ENCODE measurements around the gene VEPH1. TPM values are rescaled to one million over a fixed set of nuclear protein-coding genes. Genes with fewer than 3 reads are reported as not detected.

The VEPH1 gene
- total and polyA plus RNA-seq, 12 donors: 0.07 to 0.85 (median 0.56) TPM; not detected in 5

DNA sequence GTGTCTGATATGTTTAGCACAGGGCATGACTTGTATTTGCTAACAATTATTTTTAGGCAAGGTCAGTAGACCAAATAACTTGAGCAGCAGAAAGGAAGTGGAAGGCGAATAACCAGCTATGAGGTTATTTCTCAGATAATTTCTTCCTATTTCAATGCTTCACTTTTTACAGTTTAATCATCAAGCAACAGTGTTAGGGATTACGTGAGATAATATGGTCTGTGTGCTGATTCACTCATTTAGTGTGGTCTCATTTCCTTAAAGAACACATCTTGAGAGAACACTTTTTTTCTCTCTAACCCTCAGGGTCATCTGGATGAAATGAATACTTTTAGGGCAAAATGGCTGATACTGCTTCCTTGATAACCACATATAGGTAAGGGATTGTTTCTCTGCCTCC is 217.2 kb downstream of the VEPH1 start:
- Histone ChIP-seq H3K4me3 (no peak overlapping the region), H3K27ac (no peak overlapping the region), H3K27me3 (no peaks in the 10 kb centered on the region), H3K9me3 (no peaks in the 10 kb centered on the region), H3K36me3 (no peaks in the 10 kb centered on the region), H3K4me1 (peaks cover 0 to 17% (median 0%) of the 10 kb centered on the region in 9 donors)
- no peak for DNase-seq
- TF ChIP-seq, protein P1, sequence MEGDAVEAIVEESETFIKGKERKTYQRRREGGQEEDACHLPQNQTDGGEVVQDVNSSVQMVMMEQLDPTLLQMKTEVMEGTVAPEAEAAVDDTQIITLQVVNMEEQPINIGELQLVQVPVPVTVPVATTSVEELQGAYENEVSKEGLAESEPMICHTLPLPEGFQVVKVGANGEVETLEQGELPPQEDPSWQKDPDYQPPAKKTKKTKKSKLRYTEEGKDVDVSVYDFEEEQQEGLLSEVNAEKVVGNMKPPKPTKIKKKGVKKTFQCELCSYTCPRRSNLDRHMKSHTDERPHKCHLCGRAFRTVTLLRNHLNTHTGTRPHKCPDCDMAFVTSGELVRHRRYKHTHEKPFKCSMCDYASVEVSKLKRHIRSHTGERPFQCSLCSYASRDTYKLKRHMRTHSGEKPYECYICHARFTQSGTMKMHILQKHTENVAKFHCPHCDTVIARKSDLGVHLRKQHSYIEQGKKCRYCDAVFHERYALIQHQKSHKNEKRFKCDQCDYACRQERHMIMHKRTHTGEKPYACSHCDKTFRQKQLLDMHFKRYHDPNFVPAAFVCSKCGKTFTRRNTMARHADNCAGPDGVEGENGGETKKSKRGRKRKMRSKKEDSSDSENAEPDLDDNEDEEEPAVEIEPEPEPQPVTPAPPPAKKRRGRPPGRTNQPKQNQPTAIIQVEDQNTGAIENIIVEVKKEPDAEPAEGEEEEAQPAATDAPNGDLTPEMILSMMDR (IDR thresholded peaks at IDR 0.05): no peak
- 75 to 77% methylated on average over 2 of the region's 2 CpGs for WGBS, 2 donors
- intact Hi-C loops (cut with DNase I): no loop called here
- no peak for ATAC-seq

- H3K27ac ChIP-seq: no peak overlapping the region
- peaks cover 0 to 17% (median 2%) of the 10 kb centered on the region in 9 donors for H3K4me1 ChIP-seq
Measured at GRCh38 chr3:157285141-157285540, 218.1 kb downstream of the VEPH1 start.

DNA sequence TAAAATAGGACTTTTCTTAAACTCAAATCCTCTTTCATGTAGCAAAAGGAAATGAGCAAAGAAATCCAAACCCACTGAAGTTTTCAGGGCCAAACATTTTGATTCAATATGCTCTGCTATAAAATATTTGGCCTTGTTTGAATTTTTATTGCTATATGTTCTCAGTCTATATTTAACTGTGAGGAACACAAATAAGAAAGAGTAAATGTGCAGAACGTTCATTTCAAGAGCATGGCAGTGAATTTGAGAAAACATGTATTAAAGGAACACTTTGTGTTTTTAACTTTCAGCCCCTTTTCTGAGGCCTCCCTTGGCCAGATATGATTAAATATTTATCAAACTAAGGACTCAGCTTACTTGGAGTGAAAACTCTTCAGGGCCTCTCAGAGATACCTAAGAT is 218.5 kb downstream of the VEPH1 start:
- TF ChIP-seq, protein P1 (IDR thresholded peaks at IDR 0.05): no peak
- H3K27me3 ChIP-seq: no peaks in the 10 kb centered on the region
- DNase-seq (no peak), ATAC-seq (no peak)
- intact Hi-C loops (cut with DNase I): no loop called here
- H3K36me3 ChIP-seq: no peaks in the 10 kb centered on the region
- H3K9me3 ChIP-seq: no peaks in the 10 kb centered on the region
- no peak overlapping the region for H3K4me3 ChIP-seq
- no peak overlapping the region for H3K27ac ChIP-seq
- 41 to 60% methylated on average over 1 of the region's 1 CpG for WGBS, 2 donors
- peaks cover 0 to 17% (median 2%) of the 10 kb centered on the region in 9 donors for H3K4me1 ChIP-seq

More at GRCh38 chr3:157285141-157285540, 218.1 kb downstream of the VEPH1 start:
- ATAC-seq (no peak), DNase-seq (no peak)
- Histone ChIP-seq H3K4me3 (no peak overlapping the region), H3K27me3 (no peaks in the 10 kb centered on the region), H3K36me3 (no peaks in the 10 kb centered on the region), H3K9me3 (no peaks in the 10 kb centered on the region)
- TF ChIP-seq, protein P1 (IDR thresholded peaks at IDR 0.05): no peak
- intact Hi-C loops (cut with DNase I): no loop called here
- WGBS, 2 donors: 93 to 94% methylated on average over 4 of the region's 4 CpGs

DNA sequence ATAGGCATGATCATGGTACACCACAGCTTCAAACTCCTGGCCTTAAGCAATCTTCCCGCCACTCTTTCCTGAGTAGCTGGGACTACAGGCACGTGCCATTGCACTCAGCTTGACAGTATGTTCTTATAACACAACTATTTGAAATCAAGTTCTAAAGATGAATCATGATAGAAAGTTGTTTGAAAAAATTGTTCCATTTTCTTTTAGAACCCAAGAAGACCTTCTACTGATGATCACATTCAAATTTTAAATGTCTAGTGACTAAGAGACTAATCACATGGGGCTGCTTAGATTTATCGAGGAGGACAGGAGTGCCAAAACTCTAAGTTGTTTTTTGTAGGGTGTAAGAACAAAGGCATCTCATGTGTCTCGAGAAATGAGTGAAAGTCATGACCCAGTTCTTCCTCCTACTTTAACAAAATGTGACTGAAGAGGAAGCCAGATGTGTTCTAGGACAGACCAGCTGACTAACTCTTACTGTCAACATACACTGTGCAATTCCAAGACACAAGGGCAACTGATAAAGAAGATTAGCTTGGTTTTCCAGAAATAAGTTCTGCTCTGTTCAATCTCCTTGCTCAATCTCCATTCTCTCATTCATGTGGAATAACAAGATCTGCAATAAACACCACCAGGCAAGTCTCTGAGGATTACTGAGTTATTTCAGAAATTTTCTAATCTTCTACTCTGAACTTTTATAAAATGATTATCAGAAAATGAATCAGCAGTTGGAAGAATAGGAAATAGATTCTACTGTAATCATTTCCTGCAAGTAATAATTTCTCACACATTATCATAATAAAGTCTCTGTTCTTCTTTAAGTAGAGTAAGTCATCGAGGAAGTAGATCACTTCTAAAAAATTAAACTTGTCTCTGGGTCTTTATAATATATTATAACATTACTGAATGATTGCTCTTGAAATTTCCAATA is 220.7 kb downstream of the VEPH1 start:
- Histone ChIP-seq H3K4me3 (no peak overlapping the region), H3K27me3 (no peaks in the 10 kb centered on the region), H3K27ac (peak overlapping the region in 6 of 10 donors; percentile 1 to 47 (median 24)), H3K36me3 (no peaks in the 10 kb centered on the region), H3K9me3 (no peaks in the 10 kb centered on the region), H3K4me1 (peaks cover 0 to 17% (median 2%) of the 10 kb centered on the region in 9 donors)
- intact Hi-C loops (cut with DNase I): no loop called here
- ATAC-seq (peak in 7 of 8 donors; percentile 56 to 97 (median 86)), DNase-seq (no peak)
- TF ChIP-seq, protein P1 (IDR thresholded peaks at IDR 0.05): no peak
- whole genome bisulfite sequencing, 2 donors: 52 to 61% methylated on average over 5 of the region's 5 CpGs
